Gastrocnemius medialis (tissue), 4 donors: Measurements from ENCODE around the gene ALG14. TPM values are rescaled to one million over a fixed set of nuclear protein-coding genes. Genes with fewer than 3 reads are reported as not detected.

Experiments
- ATAC-seq, 2 donors: fragments of 150-250 bp; one replicate each; pipeline ENCODE4 v1.9.1; 2016
- DNase-seq, 2 donors: peaks; one replicate each; pipeline ENCODE4 v3.0.0-alpha.2; 2019
- H3K27ac ChIP-seq, 4 donors: fragments of 200-600 bp; sonication (generic); 1 replicate in 1 of 4; 2 replicates in 3 of 4; pipeline ENCODE4 v1.5.1; 2016 to 2018; ENCODE audit warnings: mild to moderate bottlenecking in 2 of 4, moderate library complexity in 1 of 4
- H3K27me3 ChIP-seq, 3 donors: fragments of 200-600 bp; sonication (generic) in 2 of 3; 1 replicate in 1 of 3; 2 replicates in 2 of 3; pipeline versions ENCODE4 v1.5.1 to v1.6.0; 2016 to 2019; ENCODE audit warnings: mild to moderate bottlenecking in 1 of 3, moderate library complexity in 1 of 3
- H3K36me3 ChIP-seq, 2 donors: fragments of 200-600 bp; sonication (generic) in 1 of 2; one replicate each; pipeline ENCODE4 v1.5.1; 2017 to 2018
- H3K4me1 ChIP-seq, 2 donors: fragments of 200-600 bp; sonication (generic) in 1 of 2; one replicate each; pipeline ENCODE4 v1.5.1; 2016 to 2017; ENCODE audit warnings: mild to moderate bottlenecking in 2 of 2
- H3K4me3 ChIP-seq, 4 donors: fragments of 200-600 bp; sonication (generic) in 3 of 4; 1 replicate in 1 of 4; 2 replicates in 3 of 4; pipeline ENCODE4 v1.5.1; 2016 to 2019; ENCODE audit warnings: mild to moderate bottlenecking in 2 of 4
- H3K9me3 ChIP-seq, 3 donors: fragments of 200-600 bp; sonication (generic) in 2 of 3; 1 replicate in 1 of 3; 2 replicates in 2 of 3; pipeline ENCODE4 v1.5.1; 2016 to 2019
- POLR2A ChIP-seq, 2 donors: fragments of 450-650 bp; IDR thresholded peaks; one replicate each; pipeline ENCODE4 v1.6.1; 2017; ENCODE audit warnings: antibody characterized with exemption in 2 of 2, mild to moderate bottlenecking in 2 of 2, moderate library complexity in 2 of 2
- in situ Hi-C, 4 donors: fragments of 200-750 bp; cut with MboI; loops; one replicate each; pipeline versions ENCODE4 v1.15.0 to v1.8.0; 2017; ENCODE audit warnings: low sequenced_read_pairs in 4 of 4
- intact Hi-C: fragments of 100-400 bp; cut with DNase I; formaldehyde crosslinking; loops from one replicate; pipeline ENCODE4 v1.15.1; 2023; ENCODE audit warnings: low total_unique reads
- total RNA-seq, 4 donors: library from RNA; depleted of rRNA; stranded (reverse); fragments of >200 nt; gene quantifications; one replicate each; pipeline versions ENCODE4 v1.1.0 to v1.2.3, GENCODE V29; 2016
- TF ChIP-seq, protein P1 (sequence below), 5 experiments: fragments of 450-650 bp in 3 of 5; fragments of 200-600 bp in 2 of 5; sonication (generic) in 2 of 5; IDR thresholded peaks in 4 of 5; conservative IDR thresholded peaks in 1 of 5; 1 replicate in 4 of 5; 2 replicates in 1 of 5; pipeline ENCODE4 v1.5.1; 2016 to 2019; ENCODE audit warnings: antibody characterized with exemption in 5 of 5, mild to moderate bottlenecking in 3 of 5, moderate library complexity in 3 of 5

Gene ALG14
- under 1 TPM; 0.24 to 0.97 (median 0.77) TPM for total RNA-seq

DNA sequence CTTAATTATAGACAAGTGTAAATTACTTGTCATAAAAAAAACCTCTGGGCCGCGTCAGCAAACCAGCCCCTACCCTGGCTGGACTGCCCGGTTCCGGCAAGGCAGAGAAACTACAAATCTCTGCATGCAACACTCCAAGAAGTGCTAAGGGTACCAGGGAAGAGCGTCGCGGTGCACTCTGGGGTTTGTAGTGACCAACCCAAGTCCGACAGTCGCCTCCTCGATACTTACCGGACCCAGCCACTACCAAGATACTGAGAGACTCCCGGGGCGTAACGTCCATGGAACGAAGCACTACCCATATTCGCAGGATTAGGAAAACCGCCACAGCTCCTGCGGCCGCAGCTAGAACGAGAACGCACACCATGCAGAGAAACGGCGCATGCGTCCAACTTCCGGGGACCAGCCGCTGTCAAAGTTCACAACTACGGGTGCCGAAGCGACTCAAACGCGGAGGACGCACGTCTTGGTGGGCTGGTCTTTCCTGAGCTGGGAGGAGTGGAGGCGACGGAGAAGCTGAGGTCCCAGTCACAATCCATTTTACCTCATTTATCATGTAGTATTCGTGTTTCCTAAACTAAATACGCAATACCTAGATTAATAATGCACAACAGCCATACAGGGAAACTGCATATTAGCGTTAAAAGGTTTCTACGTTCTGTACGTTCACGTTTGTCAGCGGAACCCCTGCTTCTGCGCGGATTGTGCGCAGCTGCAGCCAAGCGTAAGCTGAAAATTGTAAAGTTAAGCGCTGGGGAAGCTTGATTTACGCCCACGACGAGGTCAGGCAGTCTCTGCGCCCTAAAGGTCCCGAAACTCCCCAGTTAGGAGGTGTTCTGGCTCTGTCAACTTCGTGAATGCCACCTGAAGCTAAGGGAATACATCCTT is at the start of gene ALG14:
ALG14 (minus strand) TSS at position 420 of the 888 bp plus-strand sequence; CDS start at position 367, 53 bp downstream.
- in situ Hi-C loops: no loop called here
- Histone ChIP-seq H3K27ac (peak within 1 kb of the TSS; percentile 88 to 97 (median 91)), H3K9me3 (no peaks in the 10 kb centered on the region), H3K4me3 (peak within 1 kb of the TSS; percentile 73 to 83 (median 81)), H3K36me3 (no peaks in the 10 kb centered on the region), H3K27me3 (no peaks in the 10 kb centered on the region), H3K4me1 (peaks cover 5 to 7% of the 10 kb centered on the region in 2 donors)
- peak; percentile 99 to 100 for ATAC-seq
- TF ChIP-seq POLR2A (IDR thresholded peaks at IDR 0.05): peak; percentile 53 to 71
- TF ChIP-seq, protein P1, sequence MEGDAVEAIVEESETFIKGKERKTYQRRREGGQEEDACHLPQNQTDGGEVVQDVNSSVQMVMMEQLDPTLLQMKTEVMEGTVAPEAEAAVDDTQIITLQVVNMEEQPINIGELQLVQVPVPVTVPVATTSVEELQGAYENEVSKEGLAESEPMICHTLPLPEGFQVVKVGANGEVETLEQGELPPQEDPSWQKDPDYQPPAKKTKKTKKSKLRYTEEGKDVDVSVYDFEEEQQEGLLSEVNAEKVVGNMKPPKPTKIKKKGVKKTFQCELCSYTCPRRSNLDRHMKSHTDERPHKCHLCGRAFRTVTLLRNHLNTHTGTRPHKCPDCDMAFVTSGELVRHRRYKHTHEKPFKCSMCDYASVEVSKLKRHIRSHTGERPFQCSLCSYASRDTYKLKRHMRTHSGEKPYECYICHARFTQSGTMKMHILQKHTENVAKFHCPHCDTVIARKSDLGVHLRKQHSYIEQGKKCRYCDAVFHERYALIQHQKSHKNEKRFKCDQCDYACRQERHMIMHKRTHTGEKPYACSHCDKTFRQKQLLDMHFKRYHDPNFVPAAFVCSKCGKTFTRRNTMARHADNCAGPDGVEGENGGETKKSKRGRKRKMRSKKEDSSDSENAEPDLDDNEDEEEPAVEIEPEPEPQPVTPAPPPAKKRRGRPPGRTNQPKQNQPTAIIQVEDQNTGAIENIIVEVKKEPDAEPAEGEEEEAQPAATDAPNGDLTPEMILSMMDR (IDR thresholded peaks at IDR 0.05 in 4 of 5, conservative IDR thresholded peaks at IDR 0.05 in 1 of 5): no peak
- intact Hi-C loops: loop anchor here (1.0 kb wide), 2 partner anchors 45 to 162 kb away; partner anchors contain the start of genes RWDD3 and TLCD4
- DNase-seq: peak; percentile 91 to 92

GRCh38 chr1:95122151-95122697 is 49.5 kb upstream of the ALG14 start:
- Histone ChIP-seq H3K4me1 (peaks cover 13 to 23% of the 10 kb centered on the region in 2 donors), H3K36me3 (no peaks in the 10 kb centered on the region), H3K27me3 (no peaks in the 10 kb centered on the region), H3K27ac (no peak overlapping the region), H3K4me3 (no peak overlapping the region), H3K9me3 (no peaks in the 10 kb centered on the region)
- intact Hi-C loops: no loop called here
- in situ Hi-C loops: no loop called here
- DNase-seq: no peak
- no peak for ATAC-seq
- TF ChIP-seq, protein P1 (IDR thresholded peaks at IDR 0.05 in 4 of 5, conservative IDR thresholded peaks at IDR 0.05 in 1 of 5): no peak
- TF ChIP-seq POLR2A (IDR thresholded peaks at IDR 0.05): no peak

DNA sequence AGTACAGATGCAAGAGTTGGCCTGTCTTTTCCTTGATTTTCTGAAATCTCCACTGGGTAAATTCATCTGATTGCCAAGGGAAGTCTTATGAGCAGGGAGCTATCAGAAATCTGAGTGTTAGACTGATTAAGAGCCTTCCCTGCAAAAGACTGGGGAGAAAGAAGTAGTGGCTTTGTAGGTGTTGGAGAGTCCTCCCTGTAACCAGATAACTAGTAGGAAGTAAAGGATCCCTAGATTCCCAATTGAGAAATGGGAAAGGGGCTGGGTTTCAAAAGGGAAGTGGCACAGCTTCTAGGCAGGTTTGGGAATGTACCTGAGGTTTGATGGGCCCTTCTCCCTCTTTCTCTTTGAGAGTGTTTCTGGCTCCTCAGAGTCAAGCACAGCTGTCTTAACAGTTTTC is 46.5 kb upstream of the ALG14 start:
- H3K36me3 ChIP-seq: no peaks in the 10 kb centered on the region
- in situ Hi-C loops: no loop called here
- no peak overlapping the region for H3K4me3 ChIP-seq

DNA sequence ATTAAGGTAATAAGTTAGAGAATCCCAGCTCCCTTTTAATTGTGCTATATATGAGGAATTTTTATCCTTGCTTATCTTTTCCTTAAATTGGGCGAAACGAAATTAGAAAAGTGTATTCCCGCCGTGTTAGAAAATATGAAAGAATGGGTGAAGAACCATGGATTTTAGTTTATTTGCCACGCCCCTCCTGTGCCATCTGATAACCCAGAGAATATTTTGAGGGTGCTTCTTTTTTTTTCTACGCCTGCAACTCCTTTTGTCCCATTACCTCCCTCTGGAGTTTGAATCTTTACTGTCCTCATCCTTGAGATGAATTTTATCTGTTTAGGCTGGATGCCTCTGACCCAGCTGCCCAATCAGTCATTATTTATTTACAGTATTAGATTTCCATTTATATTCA is 46.0 kb upstream of the ALG14 start:
- no peaks in the 10 kb centered on the region for H3K9me3 ChIP-seq
- H3K4me3 ChIP-seq: peak overlapping the region in 1 of 4 donors; percentile 67
- in situ Hi-C loops: no loop called here
- no peaks in the 10 kb centered on the region for H3K27me3 ChIP-seq
- DNase-seq: no peak
- ATAC-seq: no peak
- no peaks in the 10 kb centered on the region for H3K36me3 ChIP-seq
- H3K27ac ChIP-seq: no peak overlapping the region
- intact Hi-C loops: loop anchor here (5.0 kb wide), 2 partner anchors 129 to 701 kb away; partner anchors contain the start of gene ABCD3
- peaks cover 4 to 14% of the 10 kb centered on the region in 2 donors for H3K4me1 ChIP-seq
- TF ChIP-seq POLR2A (IDR thresholded peaks at IDR 0.05): no peak
- TF ChIP-seq, protein P1 (IDR thresholded peaks at IDR 0.05 in 4 of 5, conservative IDR thresholded peaks at IDR 0.05 in 1 of 5): no peak

More for the DNA sequence above, 46.5 kb upstream of the ALG14 start:
- Histone ChIP-seq H3K27me3 (no peaks in the 10 kb centered on the region), H3K9me3 (no peaks in the 10 kb centered on the region), H3K4me1 (peaks cover 9 to 18% of the 10 kb centered on the region in 2 donors), H3K27ac (no peak overlapping the region)
- TF ChIP-seq, protein P1 (IDR thresholded peaks at IDR 0.05 in 4 of 5, conservative IDR thresholded peaks at IDR 0.05 in 1 of 5): no peak
- no peak for TF ChIP-seq POLR2A (IDR thresholded peaks at IDR 0.05)
- ATAC-seq (no peak), DNase-seq (no peak)
- intact Hi-C loops: loop anchor here (5.0 kb wide), 2 partner anchors 128 to 702 kb away; partner anchors contain the start of gene ABCD3
